Smooth muscle cell (in vitro differentiated cells): Measurements from ENCODE around the gene PRDM5. TPM values are rescaled to one million over a fixed set of nuclear protein-coding genes. Genes with fewer than 3 reads are reported as not detected.

Experiments used
- DNase-seq: peaks from one replicate; lab custom pipeline; 2025; ENCODE audit not compliant: unreplicated experiment; lab: John Stamatoyannopoulos, UW
- H2AFZ ChIP-seq: fragments of 200-600 bp; sonication (generic); 2 replicates; pipeline ENCODE4 v1.6.0; 2016; ENCODE audit warnings: antibody characterized with exemption, low read depth, mild to moderate bottlenecking
- H3F3A ChIP-seq: fragments of 200-600 bp; sonication (generic); 2 replicates; pipeline ENCODE4 v1.6.0; 2017; ENCODE audit warnings: antibody characterized with exemption, low read depth
- H3K27ac ChIP-seq: fragments of 200-600 bp; sonication (generic); 2 replicates; pipeline ENCODE4 v1.5.1; 2016; ENCODE audit warnings: low read depth, mild to moderate bottlenecking
- H3K27me3 ChIP-seq: fragments of 200-600 bp; sonication (generic); 2 replicates; pipeline ENCODE4 v1.6.1; 2016; ENCODE audit warnings: low read depth, mild to moderate bottlenecking
- H3K36me3 ChIP-seq: fragments of 200-600 bp; sonication (generic); 2 replicates; pipeline ENCODE4 v1.5.1; 2016; ENCODE audit warnings: low read depth
- H3K4me1 ChIP-seq: fragments of 200-600 bp; sonication (generic); 2 replicates; pipeline ENCODE4 v1.5.1; 2016; ENCODE audit warnings: low read depth
- H3K4me2 ChIP-seq: fragments of 200-600 bp; sonication (generic); 2 replicates; pipeline ENCODE4 v1.6.0; 2016; ENCODE audit warnings: mild to moderate bottlenecking
- H3K4me3 ChIP-seq: fragments of 200-600 bp; sonication (generic); 2 replicates; pipeline ENCODE4 v1.5.1; 2016; ENCODE audit warnings: mild to moderate bottlenecking
- H3K79me2 ChIP-seq: fragments of 200-600 bp; sonication (generic); 2 replicates; pipeline ENCODE4 v1.6.0; 2016; ENCODE audit warnings: low read depth, mild to moderate bottlenecking
- H3K9ac ChIP-seq: fragments of 200-600 bp; sonication (generic); 2 replicates; pipeline ENCODE4 v1.6.0; 2016; ENCODE audit warnings: low read depth
- H3K9me3 ChIP-seq: fragments of 200-600 bp; sonication (generic); replicated peaks from 2 replicates; pipeline ENCODE4 v1.5.1; 2016; ENCODE audit warnings: low read depth
- H4K20me1 ChIP-seq: fragments of 200-600 bp; sonication (generic); 2 replicates; pipeline ENCODE4 v1.6.0; 2016; ENCODE audit warnings: low read depth
- WGBS: methylation state at CpG from one replicate; pipeline ENCODE4 v1.1.7; 2016; ENCODE audit warnings: low lambda C conversion rate; 5-methylcytosine and 5-hydroxymethylcytosine counted together
- polyA plus RNA-seq: library from polyadenylated mRNA; unstranded; fragments of >200 nt; fragmentation: Nextera tagmentation; extraction: Ambion mirVana; gene quantifications from 2 replicates; pipeline ENCODE4 v1.2.1, GENCODE V29; 2016
- total RNA-seq: library from RNA; depleted of rRNA; stranded (reverse); fragments of >200 nt; gene quantifications from 2 replicates; pipeline ENCODE4 v1.2.3, GENCODE V29; 2014
- TF ChIP-seq, protein P1 (sequence below): fragments of 200-600 bp; sonication (generic); IDR thresholded peaks from 2 replicates; pipeline ENCODE4 v1.5.1; 2017; ENCODE audit warnings: borderline replicate concordance, mild to moderate bottlenecking, antibody characterized with exemption; ENCODE audit not compliant: insufficient read depth, poor library complexity, severe bottlenecking

The PRDM5 gene
- total and polyA plus RNA-seq, 2 experiments from 2014 or later = 3.3 to 8.6 TPM

DNA sequence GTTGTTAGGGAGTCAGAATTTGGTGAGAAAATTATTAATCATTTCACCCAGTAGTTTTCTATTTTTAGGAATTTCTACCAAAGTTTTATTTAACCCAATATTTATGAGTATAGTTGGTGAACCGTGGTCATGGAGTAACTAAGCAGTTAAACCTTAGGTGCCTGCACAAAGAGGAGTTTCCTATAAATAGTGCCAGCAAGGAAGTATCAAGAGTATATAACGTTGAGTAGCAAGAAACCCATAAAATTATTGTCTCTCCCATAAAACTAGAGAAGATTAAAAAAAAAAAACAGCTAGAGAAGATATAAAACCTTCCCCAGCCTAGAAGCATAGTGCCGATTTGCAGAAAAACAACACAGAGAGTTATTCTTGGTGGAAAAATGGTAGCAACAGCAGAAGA lies 158.9 kb downstream of the PRDM5 start:
- Histone ChIP-seq H3K36me3 (no peaks in the 10 kb centered on the region), H3K4me1 (no peaks in the 10 kb centered on the region), H3K27ac (no peak overlapping the region), H2AFZ (no peak overlapping the region), H3K9ac (no peak overlapping the region), H3K4me2 (no peak overlapping the region), H4K20me1 (no peaks in the 10 kb centered on the region), H3K9me3 (no peaks in the 10 kb centered on the region), H3K79me2 (no peaks in the 10 kb centered on the region), H3K27me3 (no peaks in the 10 kb centered on the region), H3F3A (no peaks in the 10 kb centered on the region), H3K4me3 (no peak overlapping the region)
- WGBS = 86% methylated on average over 3 of the region's 3 CpGs
- no peak for DNase-seq
- TF ChIP-seq, protein P1, sequence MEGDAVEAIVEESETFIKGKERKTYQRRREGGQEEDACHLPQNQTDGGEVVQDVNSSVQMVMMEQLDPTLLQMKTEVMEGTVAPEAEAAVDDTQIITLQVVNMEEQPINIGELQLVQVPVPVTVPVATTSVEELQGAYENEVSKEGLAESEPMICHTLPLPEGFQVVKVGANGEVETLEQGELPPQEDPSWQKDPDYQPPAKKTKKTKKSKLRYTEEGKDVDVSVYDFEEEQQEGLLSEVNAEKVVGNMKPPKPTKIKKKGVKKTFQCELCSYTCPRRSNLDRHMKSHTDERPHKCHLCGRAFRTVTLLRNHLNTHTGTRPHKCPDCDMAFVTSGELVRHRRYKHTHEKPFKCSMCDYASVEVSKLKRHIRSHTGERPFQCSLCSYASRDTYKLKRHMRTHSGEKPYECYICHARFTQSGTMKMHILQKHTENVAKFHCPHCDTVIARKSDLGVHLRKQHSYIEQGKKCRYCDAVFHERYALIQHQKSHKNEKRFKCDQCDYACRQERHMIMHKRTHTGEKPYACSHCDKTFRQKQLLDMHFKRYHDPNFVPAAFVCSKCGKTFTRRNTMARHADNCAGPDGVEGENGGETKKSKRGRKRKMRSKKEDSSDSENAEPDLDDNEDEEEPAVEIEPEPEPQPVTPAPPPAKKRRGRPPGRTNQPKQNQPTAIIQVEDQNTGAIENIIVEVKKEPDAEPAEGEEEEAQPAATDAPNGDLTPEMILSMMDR = no peak

DNA sequence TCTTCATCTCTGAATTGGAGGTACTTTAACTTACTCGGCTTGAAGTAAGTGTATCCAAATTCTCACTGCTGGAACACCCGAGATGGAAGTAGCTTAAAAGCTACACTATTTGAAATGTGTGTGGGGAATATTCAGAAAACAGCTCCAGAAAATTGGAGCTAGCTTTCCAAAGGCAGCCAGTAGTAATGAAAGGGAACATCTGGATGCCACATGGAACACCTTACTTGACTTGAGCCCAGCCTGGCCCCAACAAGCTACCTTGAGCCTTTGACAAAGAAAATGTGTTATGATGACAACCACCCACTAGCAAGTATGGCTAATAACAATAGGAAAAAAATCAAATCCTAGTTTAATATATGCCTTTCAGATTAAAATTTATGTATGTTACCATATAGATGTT lies 161.5 kb downstream of the PRDM5 start:
- H3K4me2 ChIP-seq = no peak overlapping the region
- no peak overlapping the region for H3K27ac ChIP-seq
- H3K27me3 ChIP-seq = no peaks in the 10 kb centered on the region
- no peak for DNase-seq
- 88% methylated on average over 2 of the region's 2 CpGs for WGBS
- no peak overlapping the region for H3K4me3 ChIP-seq
- H2AFZ ChIP-seq = no peak overlapping the region
- no peaks in the 10 kb centered on the region for H3K9me3 ChIP-seq
- TF ChIP-seq, protein P1 = no peak
- H3K9ac ChIP-seq = no peak overlapping the region
- no peaks in the 10 kb centered on the region for H3K4me1 ChIP-seq
- no peaks in the 10 kb centered on the region for H3F3A ChIP-seq
- no peaks in the 10 kb centered on the region for H3K79me2 ChIP-seq
- H4K20me1 ChIP-seq = no peaks in the 10 kb centered on the region
- no peaks in the 10 kb centered on the region for H3K36me3 ChIP-seq

DNA sequence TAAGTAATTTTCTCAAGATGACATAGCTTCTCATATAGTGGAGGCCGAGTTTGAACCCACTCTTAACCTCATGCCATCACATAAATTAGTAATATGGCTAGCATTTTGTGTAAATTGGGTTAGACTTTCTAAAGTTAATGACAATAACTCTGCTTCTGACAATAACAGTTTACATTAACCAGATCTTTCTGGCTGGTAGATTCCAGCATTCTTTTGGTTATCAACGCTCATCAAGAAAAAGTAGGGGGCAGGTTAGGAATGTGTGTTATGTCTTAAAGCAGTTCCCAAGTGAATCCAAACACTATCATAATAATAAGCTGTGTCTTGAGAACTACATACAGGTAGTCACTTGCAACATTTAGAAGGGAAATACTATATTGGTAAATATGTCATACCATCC lies 162.5 kb downstream of the PRDM5 start:
- Histone ChIP-seq H4K20me1 (no peaks in the 10 kb centered on the region), H3K4me1 (no peaks in the 10 kb centered on the region), H3K4me3 (no peak overlapping the region), H3K79me2 (no peaks in the 10 kb centered on the region), H3K27ac (no peak overlapping the region), H3K9me3 (no peaks in the 10 kb centered on the region), H3F3A (no peaks in the 10 kb centered on the region), H3K27me3 (no peaks in the 10 kb centered on the region), H3K9ac (no peak overlapping the region), H3K36me3 (no peaks in the 10 kb centered on the region), H2AFZ (no peak overlapping the region), H3K4me2 (no peak overlapping the region)
- 71% methylated on average over 2 of the region's 2 CpGs for WGBS
- TF ChIP-seq, protein P1 = no peak
- no peak for DNase-seq

DNA sequence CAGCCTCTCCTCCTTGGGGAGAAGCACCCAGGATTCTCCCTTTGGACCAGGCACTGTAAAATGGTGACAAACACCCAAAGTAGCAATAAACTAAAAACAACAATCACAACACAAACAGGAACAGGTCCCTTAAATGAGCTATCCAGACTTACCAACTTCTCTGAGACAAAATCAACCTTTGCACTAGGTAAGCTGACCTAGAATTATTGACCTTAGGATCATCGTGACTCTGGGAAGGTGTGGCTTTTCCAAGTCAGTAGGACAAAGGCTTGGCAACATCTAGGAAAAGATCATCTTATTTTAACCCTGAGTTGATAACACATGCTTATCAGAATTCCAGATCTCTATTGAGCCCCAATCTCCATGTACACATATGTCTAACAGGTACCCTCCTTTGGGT lies 166.7 kb downstream of the PRDM5 start:
- 100% methylated on average over 1 of the region's 1 CpG for WGBS

More for the DNA sequence above, 166.7 kb downstream of the PRDM5 start:
- Histone ChIP-seq H3F3A (no peaks in the 10 kb centered on the region), H3K36me3 (no peaks in the 10 kb centered on the region), H4K20me1 (no peaks in the 10 kb centered on the region), H3K4me1 (peaks cover 14% of the 10 kb centered on the region), H3K4me2 (no peak overlapping the region), H3K4me3 (no peak overlapping the region), H2AFZ (no peak overlapping the region), H3K27me3 (no peaks in the 10 kb centered on the region), H3K79me2 (no peaks in the 10 kb centered on the region), H3K9ac (no peak overlapping the region), H3K27ac (no peak overlapping the region), H3K9me3 (no peaks in the 10 kb centered on the region)
- TF ChIP-seq, protein P1 = no peak
- DNase-seq = no peak
